WERI-Rb-1 (cell line): ENCODE data around the gene COL18A1.

Source experiments
- DNase-seq: peaks from one replicate; pipeline ENCODE4 v3.0.0-alpha.2; 2020
- H3K27ac ChIP-seq: fragments of 250-450 bp; sonication (Bioruptor Pico); 2 replicates; pipeline ENCODE4 v1.5.1; 2020; ENCODE audit warnings: mild to moderate bottlenecking, moderate library complexity
- H3K27me3 ChIP-seq: fragments of 250-450 bp; sonication (Bioruptor Pico); 2 replicates; pipeline ENCODE4 v1.5.1; 2021; ENCODE audit warnings: mild to moderate bottlenecking, low read depth, moderate library complexity; ENCODE audit not compliant: insufficient read depth, severe bottlenecking
- H3K36me3 ChIP-seq: fragments of 250-450 bp; sonication (Bioruptor Pico); 2 replicates; pipeline ENCODE4 v1.5.1; 2020; ENCODE audit warnings: mild to moderate bottlenecking, moderate library complexity
- H3K4me3 ChIP-seq: 2 replicates; pipeline ENCODE4 v1.5.1; 2011; ENCODE audit warnings: low read depth, mild to moderate bottlenecking, control low read depth, low read length
- H3K9me3 ChIP-seq: fragments of 250-450 bp; sonication (Bioruptor Pico); 2 replicates; pipeline ENCODE4 v1.5.1; 2021; ENCODE audit warnings: mild to moderate bottlenecking, moderate library complexity; ENCODE audit not compliant: severe bottlenecking
- TF ChIP-seq, protein P1 (sequence below): IDR thresholded peaks from 2 replicates; pipeline ENCODE4 v1.5.1; 2011; ENCODE audit warnings: low read depth, mild to moderate bottlenecking, control low read depth, inconsistent platforms, low read length

COL18A1 gene

DNA sequence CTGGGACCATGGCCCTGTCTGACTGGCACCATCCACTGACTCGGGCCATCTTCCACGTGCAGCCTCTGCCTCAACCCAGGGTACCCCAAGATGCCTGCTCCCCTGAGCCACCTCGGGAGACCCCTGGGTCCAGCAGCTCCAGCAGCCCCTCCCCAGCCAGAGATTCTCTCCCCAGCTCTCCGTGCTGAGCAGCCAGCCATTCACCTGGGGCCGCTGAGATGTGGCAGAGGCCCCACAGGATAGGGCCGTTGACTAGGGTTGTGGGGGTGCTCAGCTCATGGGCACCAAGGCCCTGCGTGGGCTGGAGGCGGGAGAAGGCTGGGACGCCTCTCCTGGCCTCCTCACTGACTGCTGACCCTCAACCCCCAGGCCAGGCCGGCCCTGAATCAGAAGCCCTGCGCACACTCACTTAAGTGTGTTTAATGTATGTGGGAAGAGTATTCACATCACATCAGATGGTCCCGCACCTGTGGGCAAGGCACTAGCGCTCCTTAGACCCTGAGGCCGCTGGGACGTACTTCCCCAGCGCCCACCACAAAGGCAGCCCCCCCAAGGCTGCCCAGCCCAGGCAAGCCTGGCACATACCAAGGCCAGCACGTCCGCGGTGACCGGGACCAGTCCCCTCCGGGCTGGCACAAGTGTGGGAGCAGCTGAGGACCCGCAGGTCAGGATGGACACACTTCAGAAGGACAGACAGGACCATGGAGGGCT lies 109.5 kb downstream of the COL18A1 start:
- peaks cover 3% of the 10 kb centered on the region for H3K9me3 ChIP-seq
- no peak for DNase-seq
- H3K36me3 ChIP-seq = peaks cover 57% of the 10 kb centered on the region
- no peaks in the 10 kb centered on the region for H3K27me3 ChIP-seq
- no peak overlapping the region for H3K4me3 ChIP-seq
- TF ChIP-seq, protein P1, sequence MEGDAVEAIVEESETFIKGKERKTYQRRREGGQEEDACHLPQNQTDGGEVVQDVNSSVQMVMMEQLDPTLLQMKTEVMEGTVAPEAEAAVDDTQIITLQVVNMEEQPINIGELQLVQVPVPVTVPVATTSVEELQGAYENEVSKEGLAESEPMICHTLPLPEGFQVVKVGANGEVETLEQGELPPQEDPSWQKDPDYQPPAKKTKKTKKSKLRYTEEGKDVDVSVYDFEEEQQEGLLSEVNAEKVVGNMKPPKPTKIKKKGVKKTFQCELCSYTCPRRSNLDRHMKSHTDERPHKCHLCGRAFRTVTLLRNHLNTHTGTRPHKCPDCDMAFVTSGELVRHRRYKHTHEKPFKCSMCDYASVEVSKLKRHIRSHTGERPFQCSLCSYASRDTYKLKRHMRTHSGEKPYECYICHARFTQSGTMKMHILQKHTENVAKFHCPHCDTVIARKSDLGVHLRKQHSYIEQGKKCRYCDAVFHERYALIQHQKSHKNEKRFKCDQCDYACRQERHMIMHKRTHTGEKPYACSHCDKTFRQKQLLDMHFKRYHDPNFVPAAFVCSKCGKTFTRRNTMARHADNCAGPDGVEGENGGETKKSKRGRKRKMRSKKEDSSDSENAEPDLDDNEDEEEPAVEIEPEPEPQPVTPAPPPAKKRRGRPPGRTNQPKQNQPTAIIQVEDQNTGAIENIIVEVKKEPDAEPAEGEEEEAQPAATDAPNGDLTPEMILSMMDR = no peak
- H3K27ac ChIP-seq = no peak overlapping the region

DNA sequence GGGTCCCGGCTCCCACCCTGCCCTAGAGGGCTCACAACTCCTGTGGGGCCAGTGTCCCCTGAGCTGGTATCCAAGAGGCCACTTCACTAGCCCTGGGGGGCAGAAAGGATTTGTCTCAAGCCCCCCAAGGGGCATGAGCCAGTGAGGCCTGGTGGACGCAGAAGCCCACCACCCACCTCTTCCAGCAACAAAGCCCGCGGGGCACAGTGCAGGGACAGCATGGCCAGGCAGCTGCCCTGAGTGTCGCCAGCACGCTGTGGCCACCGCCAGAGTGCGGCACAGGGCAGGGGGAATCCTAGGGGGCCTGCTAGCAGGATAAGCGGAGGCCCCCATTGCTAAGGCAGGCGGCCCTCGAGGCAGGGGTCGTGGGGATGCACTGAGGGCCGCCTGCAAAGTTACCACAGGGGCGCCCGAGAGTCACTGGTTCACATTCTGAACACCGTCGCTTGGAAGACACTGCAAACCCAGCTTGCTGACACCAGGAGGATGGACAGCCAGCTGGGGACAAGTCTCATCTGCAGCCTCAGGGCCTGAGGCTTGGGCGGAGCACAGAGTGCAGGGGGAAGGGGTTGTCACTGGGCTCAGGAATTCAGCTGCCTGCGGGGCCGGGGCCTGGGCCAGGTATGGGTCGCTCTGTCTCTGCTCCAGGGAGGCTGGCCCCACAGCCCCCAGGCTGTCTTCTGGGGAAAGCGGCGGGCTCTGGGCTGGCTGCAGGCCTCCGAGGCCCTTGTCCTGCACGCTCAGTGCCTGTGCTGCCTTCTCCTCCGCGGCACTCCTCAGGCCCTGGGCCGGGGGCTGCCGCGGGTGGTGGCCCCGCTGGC lies 110.5 kb downstream of the COL18A1 start:
- Histone ChIP-seq H3K36me3 (peaks cover 67% of the 10 kb centered on the region), H3K4me3 (no peak overlapping the region), H3K9me3 (peaks cover 8% of the 10 kb centered on the region), H3K27ac (no peak overlapping the region), H3K27me3 (no peaks in the 10 kb centered on the region)
- DNase-seq = no peak
- TF ChIP-seq, protein P1 = no peak

DNA sequence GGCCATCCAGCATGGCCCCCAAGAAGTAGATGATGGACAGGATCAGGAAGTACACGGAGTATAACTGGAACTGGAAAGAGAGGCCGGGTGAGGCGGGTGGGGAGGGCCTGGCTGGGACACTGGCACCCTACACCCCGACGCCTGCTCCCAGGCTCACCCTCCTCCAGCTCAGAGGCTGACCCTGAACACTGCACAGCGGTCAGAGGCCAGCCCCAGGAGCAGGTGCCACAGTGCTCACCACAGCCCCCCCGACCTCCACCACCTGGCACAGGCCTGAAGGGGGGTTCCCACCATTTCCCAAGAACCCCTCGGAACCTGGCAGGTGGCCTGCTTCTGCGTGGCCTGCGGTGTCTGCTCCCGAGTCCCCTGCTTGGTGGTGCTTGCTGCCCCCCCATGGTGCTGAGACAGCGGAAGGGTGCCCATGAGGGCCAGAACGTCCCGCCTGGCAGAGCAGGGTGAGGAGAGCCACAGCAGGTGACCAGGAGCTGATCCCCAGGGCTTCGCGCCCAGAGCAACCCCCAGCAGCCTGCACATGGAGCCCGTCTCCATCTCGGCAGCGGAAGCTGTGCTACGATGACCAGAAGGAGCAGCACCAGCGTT lies 111.2 kb downstream of the COL18A1 start:
- TF ChIP-seq, protein P1 = no peak

DNA sequence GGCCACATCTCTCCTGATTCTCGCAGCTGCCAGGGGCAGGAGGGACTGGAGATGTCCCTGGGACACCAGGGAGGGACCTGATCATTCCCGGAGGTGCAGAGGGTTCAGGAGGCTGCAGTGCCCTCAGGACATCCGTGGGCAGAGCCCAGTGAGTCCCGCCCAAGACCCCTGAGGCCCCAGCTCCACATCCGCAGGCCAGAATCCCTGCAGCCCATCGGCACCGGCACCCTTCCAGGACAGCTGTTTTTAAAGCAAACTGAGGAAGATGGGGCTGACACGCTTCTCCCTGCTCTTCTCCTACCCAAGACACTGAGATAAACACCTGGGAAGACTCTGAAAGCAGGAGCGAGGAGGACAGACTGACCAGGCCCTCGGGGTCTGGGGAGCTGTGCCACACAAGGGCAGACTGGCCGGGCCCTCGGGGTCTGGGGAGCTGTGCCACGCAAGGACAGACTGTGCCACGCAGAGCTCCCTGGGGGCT lies 111.7 kb downstream of the COL18A1 start:
- Histone ChIP-seq H3K4me3 (no peak overlapping the region), H3K27ac (no peak overlapping the region), H3K27me3 (no peaks in the 10 kb centered on the region), H3K36me3 (peaks cover 77% of the 10 kb centered on the region), H3K9me3 (peaks cover 14% of the 10 kb centered on the region)
- TF ChIP-seq, protein P1 = no peak
- DNase-seq = no peak

More for the DNA sequence above, 111.2 kb downstream of the COL18A1 start:
- H3K27ac ChIP-seq = no peak overlapping the region
- no peaks in the 10 kb centered on the region for H3K27me3 ChIP-seq
- DNase-seq = no peak
- peaks cover 74% of the 10 kb centered on the region for H3K36me3 ChIP-seq
- H3K4me3 ChIP-seq = no peak overlapping the region
- H3K9me3 ChIP-seq = peaks cover 10% of the 10 kb centered on the region

DNA sequence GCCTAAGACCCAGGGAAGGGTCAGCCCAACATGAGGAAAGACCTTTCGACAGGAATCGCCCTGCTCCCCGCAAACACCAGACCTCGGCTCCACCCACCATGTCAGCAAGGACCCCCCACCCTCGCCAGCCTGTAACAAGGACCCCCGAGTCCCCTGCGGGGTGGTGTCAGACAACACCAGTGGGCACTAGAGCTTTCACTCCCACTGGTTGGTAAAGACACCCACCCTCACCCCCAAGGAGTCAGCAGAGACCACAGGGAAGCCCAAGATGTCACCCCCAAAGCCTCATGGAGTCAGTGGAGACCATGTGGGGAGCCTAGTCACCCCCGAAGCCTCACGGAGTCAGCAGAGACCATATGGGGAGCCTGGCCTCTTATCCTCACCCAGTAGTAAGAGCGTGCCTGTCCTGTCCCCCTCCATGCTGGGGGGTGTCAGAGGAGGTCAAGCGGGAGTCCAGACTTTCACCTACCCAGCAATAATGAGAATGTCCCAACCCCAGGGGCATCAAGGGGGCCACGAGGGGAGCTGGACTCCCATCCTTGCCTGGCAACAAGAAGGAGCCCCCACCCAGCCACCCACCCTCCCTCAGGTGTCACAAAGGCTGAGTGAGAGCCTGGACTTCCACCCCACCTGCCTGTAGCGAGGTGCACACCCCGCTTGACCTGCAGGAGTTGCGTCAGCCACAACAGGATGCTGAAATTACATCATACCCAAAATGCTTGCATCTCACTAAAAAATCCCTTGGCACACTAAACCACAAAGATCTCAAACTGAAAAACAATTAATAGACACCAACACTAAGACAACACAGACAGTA lies 112.5 kb downstream of the COL18A1 start:
- TF ChIP-seq, protein P1 = no peak
- H3K36me3 ChIP-seq = peaks cover 80% of the 10 kb centered on the region
- H3K9me3 ChIP-seq = peaks cover 17% of the 10 kb centered on the region
- H3K27ac ChIP-seq = no peak overlapping the region
- H3K27me3 ChIP-seq = no peaks in the 10 kb centered on the region
- DNase-seq = no peak
- H3K4me3 ChIP-seq = no peak overlapping the region
